NB4 (cell line): Measurements from ENCODE around the gene WDR49.
A peak's percentile ranks its signal among the peaks of the same experiment; 100 is the strongest.

Source experiments
- DNase-seq: peaks from one replicate; pipeline ENCODE4 v3.0.0; 2010; ENCODE audit warnings: low read depth
- H3K4me3 ChIP-seq: one replicate; pipeline ENCODE4 v1.5.1; 2011; ENCODE audit warnings: mild to moderate bottlenecking, low read depth, low read length, moderate library complexity
- MYC ChIP-seq: IDR thresholded peaks from 2 replicates; pipeline ENCODE4 v1.6.1; 2011; ENCODE audit warnings: low read depth, low read length
- POLR2A ChIP-seq: IDR thresholded peaks from 2 replicates; pipeline ENCODE4 v1.6.1; 2011; ENCODE audit warnings: mild to moderate bottlenecking; ENCODE audit not compliant: insufficient read length; ENCODE audit errors: extremely low read depth
- TF ChIP-seq, protein P1 (sequence below): IDR thresholded peaks from one replicate; pipeline ENCODE4 v1.5.1; 2012; ENCODE audit warnings: low read depth, low read length
- TF ChIP-seq, protein P2 (sequence below): IDR thresholded peaks from 2 replicates; pipeline ENCODE4 v1.6.1; 2011; ENCODE audit warnings: low read depth, low read length

The WDR49 gene

DNA sequence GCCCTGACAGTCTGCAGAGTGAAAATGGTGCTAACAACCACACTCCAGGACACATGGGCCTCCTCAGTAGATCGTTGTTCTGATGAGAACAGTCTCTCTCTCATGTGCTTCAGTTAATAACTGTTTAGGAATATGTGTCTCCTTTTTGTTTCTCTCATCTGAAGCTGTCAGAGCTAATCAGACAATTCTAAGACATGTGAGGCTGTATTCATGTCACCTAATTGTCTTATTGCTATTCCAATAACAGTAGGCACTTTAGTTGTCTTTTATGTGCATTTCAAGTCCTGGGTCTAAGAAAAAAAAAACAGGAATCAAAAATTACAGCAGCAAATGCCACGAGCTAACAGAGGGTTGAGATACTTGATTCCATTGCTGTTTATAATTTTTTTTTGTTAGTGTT, 89.1 kb downstream of the WDR49 start:
- no peak overlapping the region for H3K4me3 ChIP-seq
- no peak for TF ChIP-seq POLR2A
- no peak for DNase-seq

DNA sequence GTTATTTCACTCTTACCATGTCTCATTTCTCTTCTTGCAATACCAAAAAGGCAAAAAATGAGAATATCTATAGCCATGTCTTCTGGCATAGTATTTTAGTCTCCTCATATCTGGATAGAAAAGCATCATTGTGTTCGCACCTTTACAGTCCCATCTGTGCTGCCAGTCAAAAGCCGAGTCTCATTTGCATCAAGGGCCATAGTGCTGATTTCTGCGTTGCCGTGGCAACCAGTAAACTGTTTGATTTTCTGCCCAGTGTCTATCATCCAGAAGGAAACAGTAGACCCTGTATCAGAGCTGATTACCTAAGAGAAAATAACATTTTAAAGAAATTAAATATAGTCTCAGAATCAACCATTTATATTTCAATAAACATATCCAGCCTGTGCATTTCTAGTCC, 93.8 kb downstream of the WDR49 start:
- no peak overlapping the region for H3K4me3 ChIP-seq
- TF ChIP-seq, protein P1, sequence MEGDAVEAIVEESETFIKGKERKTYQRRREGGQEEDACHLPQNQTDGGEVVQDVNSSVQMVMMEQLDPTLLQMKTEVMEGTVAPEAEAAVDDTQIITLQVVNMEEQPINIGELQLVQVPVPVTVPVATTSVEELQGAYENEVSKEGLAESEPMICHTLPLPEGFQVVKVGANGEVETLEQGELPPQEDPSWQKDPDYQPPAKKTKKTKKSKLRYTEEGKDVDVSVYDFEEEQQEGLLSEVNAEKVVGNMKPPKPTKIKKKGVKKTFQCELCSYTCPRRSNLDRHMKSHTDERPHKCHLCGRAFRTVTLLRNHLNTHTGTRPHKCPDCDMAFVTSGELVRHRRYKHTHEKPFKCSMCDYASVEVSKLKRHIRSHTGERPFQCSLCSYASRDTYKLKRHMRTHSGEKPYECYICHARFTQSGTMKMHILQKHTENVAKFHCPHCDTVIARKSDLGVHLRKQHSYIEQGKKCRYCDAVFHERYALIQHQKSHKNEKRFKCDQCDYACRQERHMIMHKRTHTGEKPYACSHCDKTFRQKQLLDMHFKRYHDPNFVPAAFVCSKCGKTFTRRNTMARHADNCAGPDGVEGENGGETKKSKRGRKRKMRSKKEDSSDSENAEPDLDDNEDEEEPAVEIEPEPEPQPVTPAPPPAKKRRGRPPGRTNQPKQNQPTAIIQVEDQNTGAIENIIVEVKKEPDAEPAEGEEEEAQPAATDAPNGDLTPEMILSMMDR = no peak
- TF ChIP-seq, protein P2, sequence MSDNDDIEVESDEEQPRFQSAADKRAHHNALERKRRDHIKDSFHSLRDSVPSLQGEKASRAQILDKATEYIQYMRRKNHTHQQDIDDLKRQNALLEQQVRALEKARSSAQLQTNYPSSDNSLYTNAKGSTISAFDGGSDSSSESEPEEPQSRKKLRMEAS = no peak
- no peak for TF ChIP-seq POLR2A
- TF ChIP-seq MYC = no peak
- DNase-seq = no peak

DNA sequence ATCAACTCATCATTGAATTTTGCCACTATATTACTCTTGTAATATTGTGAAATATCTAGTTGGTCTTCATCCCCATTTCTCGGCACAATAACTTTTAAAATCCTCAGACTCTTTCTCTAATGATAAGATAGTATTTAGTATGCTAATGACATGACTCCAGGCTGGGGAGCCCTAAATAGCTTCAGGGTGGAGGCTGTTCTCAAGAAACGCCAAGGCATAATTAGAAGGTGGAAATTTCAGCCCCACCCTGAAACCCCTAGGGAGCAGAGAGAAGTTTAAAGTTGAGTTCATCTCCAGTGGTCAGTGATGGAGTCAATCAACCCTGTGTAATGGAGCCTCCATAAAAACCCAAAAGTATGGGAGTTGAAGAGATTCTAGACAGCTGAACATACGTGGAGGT, 98.8 kb downstream of the WDR49 start:
- DNase-seq = no peak
- no peak overlapping the region for H3K4me3 ChIP-seq
- TF ChIP-seq MYC (no peak), POLR2A (no peak)
- TF ChIP-seq, protein P2 = no peak
- TF ChIP-seq, protein P1 = no peak

DNA sequence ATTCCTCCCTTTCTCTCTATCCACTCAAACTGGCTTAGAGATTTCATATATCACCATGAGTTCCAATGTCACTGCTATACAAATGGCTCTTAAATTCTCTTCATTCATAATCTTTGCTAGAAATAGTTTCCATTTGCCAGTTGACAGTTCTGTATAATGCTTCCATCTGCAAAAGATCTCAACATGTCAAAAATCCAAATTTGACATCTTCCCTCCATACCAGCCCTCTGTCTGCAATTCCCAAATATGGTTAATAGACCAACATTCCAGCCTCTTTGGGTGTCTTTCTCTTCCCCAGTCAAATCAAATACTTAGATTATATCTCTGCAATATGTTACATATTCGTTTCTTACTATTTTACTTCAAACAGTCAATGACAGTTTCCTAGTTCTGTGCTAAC, 115.7 kb downstream of the WDR49 start:
- no peak for DNase-seq
- no peak overlapping the region for H3K4me3 ChIP-seq
- no peak for TF ChIP-seq MYC
- TF ChIP-seq, protein P2 = no peak
- TF ChIP-seq, protein P1 = no peak
- TF ChIP-seq POLR2A = no peak

DNA sequence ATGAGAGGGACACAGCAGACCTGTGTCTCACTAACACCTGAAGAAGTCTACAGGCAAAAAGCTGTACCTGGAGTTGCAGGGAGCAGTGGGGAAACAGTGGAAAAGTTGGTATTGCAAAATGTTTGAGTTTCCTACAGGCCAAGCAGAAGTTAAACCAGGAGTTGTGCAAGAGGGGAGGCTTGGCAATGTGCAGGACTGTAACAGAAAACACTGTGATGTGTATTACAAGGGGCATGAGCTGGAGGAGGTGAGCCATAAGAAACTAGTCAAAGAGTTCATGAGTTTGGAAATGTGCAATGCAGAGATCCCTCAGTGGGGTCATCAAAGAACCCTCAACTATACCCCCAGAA, 132.8 kb downstream of the WDR49 start:
- peak; percentile 85 for DNase-seq
- H3K4me3 ChIP-seq = no peak overlapping the region
- TF ChIP-seq, protein P2 = no peak
- TF ChIP-seq POLR2A (no peak), MYC (no peak)
- TF ChIP-seq, protein P1 = no peak

DNA sequence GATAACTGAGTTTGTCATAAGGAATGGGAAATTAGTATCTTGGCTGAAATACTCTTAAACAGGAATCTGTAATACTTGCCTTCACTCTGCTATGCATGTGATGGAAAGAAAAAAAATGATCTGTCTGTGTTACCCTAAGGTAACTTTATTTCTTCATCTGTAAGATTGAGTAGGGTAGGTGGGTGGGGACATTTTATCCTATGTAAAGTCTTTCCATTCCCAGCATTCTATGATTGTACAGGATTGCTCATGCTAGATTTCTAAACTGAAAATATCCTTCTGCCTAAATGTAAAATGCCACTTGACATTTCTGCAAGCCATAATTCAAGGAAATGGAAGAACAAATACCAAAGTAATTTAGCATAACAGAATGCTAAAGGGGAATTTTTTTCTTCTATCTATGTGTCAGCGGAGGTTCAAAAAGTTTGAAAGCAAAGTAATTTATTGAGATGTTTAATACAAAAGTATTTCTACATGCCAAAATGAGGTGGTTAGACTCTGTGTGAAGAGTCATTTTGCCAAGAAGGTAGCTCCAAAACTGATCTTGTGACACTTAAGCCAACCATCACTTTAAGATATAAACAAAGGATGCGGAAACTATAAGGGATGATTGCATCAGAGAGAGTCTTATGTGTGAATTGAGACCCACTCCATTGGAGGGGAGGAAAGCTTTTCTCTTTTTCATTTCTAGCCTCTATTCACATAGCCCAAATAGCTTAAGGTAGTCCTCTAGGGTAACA, 133.3 kb downstream of the WDR49 start:
- DNase-seq = peak; percentile 65
- TF ChIP-seq, protein P1 = no peak
- no peak for TF ChIP-seq MYC
- TF ChIP-seq, protein P2 = no peak
- no peak for TF ChIP-seq POLR2A
- H3K4me3 ChIP-seq = no peak overlapping the region
